OCI-LY3 (cell line): ENCODE measurements around the gene GRB14.

Source experiments
- EZH2phosphoT487 ChIP-seq: fragments of 200-600 bp; shearing (Covaris generic); IDR thresholded peaks from 2 replicates; pipeline ENCODE4 v1.6.1; 2018; ENCODE audit warnings: antibody characterized with exemption, mixed run types, low read depth
- TF ChIP-seq, protein P1 (sequence below): fragments of 200-600, 300-600 bp; sonication (generic); IDR thresholded peaks from 2 replicates; pipeline ENCODE4 v1.5.1; 2014; ENCODE audit warnings: antibody characterized with exemption, low read length, low read depth

DNA sequence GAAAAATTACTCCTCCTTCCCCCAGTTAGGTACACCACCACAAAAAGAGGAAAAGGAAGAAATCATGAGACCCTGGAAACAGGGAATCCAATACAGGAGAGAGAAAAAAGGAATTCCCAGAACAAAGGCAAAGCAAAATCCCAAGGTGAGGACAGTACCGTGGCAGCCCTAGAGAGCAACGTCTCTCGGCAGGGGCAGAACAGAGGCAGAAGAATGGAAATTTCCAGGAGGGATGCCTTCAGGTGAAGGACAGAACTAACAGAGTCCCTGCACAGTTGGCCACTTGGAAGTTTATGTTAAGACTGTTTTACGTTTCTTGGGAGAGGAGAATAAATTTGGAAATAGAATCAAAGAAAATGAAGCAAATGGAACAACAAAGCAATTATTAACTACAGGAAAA lies 27.7 kb downstream of the GRB14 start:
- TF ChIP-seq, protein P1, sequence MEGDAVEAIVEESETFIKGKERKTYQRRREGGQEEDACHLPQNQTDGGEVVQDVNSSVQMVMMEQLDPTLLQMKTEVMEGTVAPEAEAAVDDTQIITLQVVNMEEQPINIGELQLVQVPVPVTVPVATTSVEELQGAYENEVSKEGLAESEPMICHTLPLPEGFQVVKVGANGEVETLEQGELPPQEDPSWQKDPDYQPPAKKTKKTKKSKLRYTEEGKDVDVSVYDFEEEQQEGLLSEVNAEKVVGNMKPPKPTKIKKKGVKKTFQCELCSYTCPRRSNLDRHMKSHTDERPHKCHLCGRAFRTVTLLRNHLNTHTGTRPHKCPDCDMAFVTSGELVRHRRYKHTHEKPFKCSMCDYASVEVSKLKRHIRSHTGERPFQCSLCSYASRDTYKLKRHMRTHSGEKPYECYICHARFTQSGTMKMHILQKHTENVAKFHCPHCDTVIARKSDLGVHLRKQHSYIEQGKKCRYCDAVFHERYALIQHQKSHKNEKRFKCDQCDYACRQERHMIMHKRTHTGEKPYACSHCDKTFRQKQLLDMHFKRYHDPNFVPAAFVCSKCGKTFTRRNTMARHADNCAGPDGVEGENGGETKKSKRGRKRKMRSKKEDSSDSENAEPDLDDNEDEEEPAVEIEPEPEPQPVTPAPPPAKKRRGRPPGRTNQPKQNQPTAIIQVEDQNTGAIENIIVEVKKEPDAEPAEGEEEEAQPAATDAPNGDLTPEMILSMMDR: no peak
- TF ChIP-seq EZH2phosphoT487: no peak
